ENCODE data around the gene NRTN. TPM values are rescaled to one million over a fixed set of nuclear protein-coding genes. Genes with fewer than 3 reads are reported as not detected.

Gene NRTN
- total and polyA plus RNA-seq, 2 donors (not counting 1 experiment from before 2014, with no cell fraction given), result 0.27 TPM; not detected in 1

DNA sequence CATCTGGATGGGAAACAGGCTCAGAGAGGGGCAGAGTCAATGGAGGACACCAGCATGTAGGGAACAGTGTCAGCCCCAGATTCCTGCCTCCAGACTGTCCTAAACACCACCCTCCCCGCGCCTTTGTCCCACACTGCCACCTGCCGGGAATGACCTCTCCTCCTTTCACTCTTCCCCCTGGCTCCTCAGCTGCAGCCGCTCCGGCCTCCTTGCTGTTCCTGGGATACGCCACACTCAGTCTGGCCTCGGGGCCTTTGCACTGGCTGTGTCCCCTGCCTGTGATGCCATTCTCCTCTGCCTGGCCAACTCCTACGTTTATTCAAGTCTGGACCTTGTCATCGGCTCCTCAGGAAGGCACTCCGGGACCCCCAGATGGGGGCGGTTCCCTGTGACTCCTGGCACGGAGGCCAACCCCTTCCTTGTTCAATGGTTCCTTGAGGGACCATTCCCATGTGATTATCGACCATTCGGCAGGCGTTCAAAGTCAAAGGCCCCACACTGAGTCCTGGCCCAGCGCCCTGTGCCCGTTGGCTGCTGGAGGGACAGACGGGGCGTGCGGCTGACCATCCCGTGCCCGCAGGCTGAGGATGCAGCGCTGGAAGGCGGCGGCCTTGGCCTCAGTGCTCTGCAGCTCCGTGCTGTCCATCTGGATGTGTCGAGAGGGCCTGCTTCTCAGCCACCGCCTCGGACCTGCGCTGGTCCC lies 18.9 kb downstream of the NRTN start:
- H4K20me1 ChIP-seq (ENCODE audit: control insufficient read depth, insufficient read depth, low read length, poor library complexity, severe bottlenecking), result no peaks in the 10 kb centered on the region
- no peak overlapping the region for H3K27ac ChIP-seq (ENCODE audit: low read length in 2 of 2)
- no peak for DNase-seq
- H3K4me2 ChIP-seq (replicated peaks; ENCODE audit: low read depth, low read length, poor library complexity, severe bottlenecking), result no peak overlapping the region
- no peaks in the 10 kb centered on the region for H3K79me2 ChIP-seq (ENCODE audit: control insufficient read depth, insufficient read depth, low read length)
- ATAC-seq (ENCODE audit: low read depth), result no peak
- H3K9me3 ChIP-seq (ENCODE audit: control extremely low read depth in 1 of 3, control insufficient read depth in 2 of 3, insufficient read depth in 1 of 3, low read length in 2 of 3), result peaks cover 0 to 47% (median 0%) of the 10 kb centered on the region in 3 donors
- H3K4me3 ChIP-seq (ENCODE audit: control extremely low read depth in 1 of 5, extremely low read depth in 1 of 5, insufficient read depth in 1 of 5, low read depth in 2 of 5, low read length in 4 of 5), result no peak overlapping the region
- ChIA-PET POLR2A (no interaction called here), CTCF (interaction anchor here (0.6 kb wide), 1 partner anchor 29 kb away, joined by 3 read pairs; no protein-coding TSS in a partner anchor)
- WGBS (ENCODE audit: insufficient coverage), result 91% methylated on average over 30 of the region's 30 CpGs
- Mint-ChIP-seq H3K27ac (no peak overlapping the region), H3K4me3 (no peak overlapping the region), H3K27me3 (peaks cover 7% of the 10 kb centered on the region), H3K4me1 (peaks cover 15% of the 10 kb centered on the region), H3K9me3 (ENCODE audit: insufficient read depth) (no peaks in the 10 kb centered on the region)
- no peak overlapping the region for H2AFZ ChIP-seq (ENCODE audit: insufficient read depth, low read depth, low read length, poor library complexity, severe bottlenecking)
- peaks cover 8 to 20% of the 10 kb centered on the region in 2 donors for H3K4me1 ChIP-seq (ENCODE audit: control insufficient read depth in 2 of 2, insufficient read depth in 2 of 2, low read length in 2 of 2)
- no peaks in the 10 kb centered on the region for H3K36me3 ChIP-seq (replicated peaks in 1 of 2; ENCODE audit: control extremely low read depth in 1 of 2, control insufficient read depth in 1 of 2, extremely low read depth in 1 of 2, insufficient read depth in 2 of 2, low read length in 1 of 2)
- peaks cover 0 to 11% (median 3%) of the 10 kb centered on the region in 4 experiments for H3K27me3 ChIP-seq (replicated peaks in 1 of 4; ENCODE audit: control extremely low read depth in 1 of 4, control insufficient read depth in 3 of 4, insufficient read depth in 4 of 4, low read length in 3 of 4)
- TF ChIP-seq EZH2 (IDR thresholded peaks at IDR 0.05; ENCODE audit: borderline replicate concordance, insufficient read depth, low read depth, low read length, poor library complexity, severe bottlenecking), result no peak
- TF ChIP-seq, protein P1, sequence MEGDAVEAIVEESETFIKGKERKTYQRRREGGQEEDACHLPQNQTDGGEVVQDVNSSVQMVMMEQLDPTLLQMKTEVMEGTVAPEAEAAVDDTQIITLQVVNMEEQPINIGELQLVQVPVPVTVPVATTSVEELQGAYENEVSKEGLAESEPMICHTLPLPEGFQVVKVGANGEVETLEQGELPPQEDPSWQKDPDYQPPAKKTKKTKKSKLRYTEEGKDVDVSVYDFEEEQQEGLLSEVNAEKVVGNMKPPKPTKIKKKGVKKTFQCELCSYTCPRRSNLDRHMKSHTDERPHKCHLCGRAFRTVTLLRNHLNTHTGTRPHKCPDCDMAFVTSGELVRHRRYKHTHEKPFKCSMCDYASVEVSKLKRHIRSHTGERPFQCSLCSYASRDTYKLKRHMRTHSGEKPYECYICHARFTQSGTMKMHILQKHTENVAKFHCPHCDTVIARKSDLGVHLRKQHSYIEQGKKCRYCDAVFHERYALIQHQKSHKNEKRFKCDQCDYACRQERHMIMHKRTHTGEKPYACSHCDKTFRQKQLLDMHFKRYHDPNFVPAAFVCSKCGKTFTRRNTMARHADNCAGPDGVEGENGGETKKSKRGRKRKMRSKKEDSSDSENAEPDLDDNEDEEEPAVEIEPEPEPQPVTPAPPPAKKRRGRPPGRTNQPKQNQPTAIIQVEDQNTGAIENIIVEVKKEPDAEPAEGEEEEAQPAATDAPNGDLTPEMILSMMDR (IDR thresholded peaks at IDR 0.05), result no peak
- H3K9ac ChIP-seq (ENCODE audit: low read length), result no peak overlapping the region
- intact Hi-C loops (cut with micrococcal nuclease), result no loop called here

DNA sequence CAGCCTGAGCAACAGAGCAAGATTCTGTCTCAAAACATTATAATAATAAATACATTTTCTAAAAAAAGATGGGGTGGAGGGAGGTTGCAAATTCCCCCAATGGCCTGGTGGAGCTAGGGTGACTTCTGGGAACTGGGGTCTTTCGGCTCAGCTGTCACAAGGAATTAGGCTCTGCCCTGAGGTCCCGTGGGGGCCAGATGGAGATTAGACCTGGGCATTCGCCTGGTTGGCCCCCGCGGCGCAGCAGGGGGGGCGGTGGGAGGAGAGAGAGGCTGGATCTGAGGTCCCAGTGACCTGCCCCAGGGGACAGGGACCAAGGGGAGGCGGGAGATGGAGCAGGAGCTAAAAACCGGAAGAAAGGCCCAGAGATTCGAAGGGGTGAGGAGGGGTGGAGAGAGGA lies 19.9 kb downstream of the NRTN start:
- no peak overlapping the region for H3K4me2 ChIP-seq (replicated peaks; ENCODE audit: low read depth, low read length, poor library complexity, severe bottlenecking)
- no peak for TF ChIP-seq EZH2 (IDR thresholded peaks at IDR 0.05; ENCODE audit: borderline replicate concordance, insufficient read depth, low read depth, low read length, poor library complexity, severe bottlenecking)
- TF ChIP-seq, protein P1 (IDR thresholded peaks at IDR 0.05), result no peak
- Mint-ChIP-seq H3K27me3 (peaks cover 5% of the 10 kb centered on the region), H3K4me1 (peaks cover 16% of the 10 kb centered on the region), H3K27ac (no peak overlapping the region), H3K4me3 (no peak overlapping the region), H3K9me3 (ENCODE audit: insufficient read depth) (no peaks in the 10 kb centered on the region)
- peaks cover 0 to 57% (median 0%) of the 10 kb centered on the region in 3 donors for H3K9me3 ChIP-seq (ENCODE audit: control extremely low read depth in 1 of 3, control insufficient read depth in 2 of 3, insufficient read depth in 1 of 3, low read length in 2 of 3)
- DNase-seq, result no peak
- H4K20me1 ChIP-seq (ENCODE audit: control insufficient read depth, insufficient read depth, low read length, poor library complexity, severe bottlenecking), result no peaks in the 10 kb centered on the region
- H3K79me2 ChIP-seq (ENCODE audit: control insufficient read depth, insufficient read depth, low read length), result no peaks in the 10 kb centered on the region
- no peak for ATAC-seq (ENCODE audit: low read depth)
- no peak overlapping the region for H2AFZ ChIP-seq (ENCODE audit: insufficient read depth, low read depth, low read length, poor library complexity, severe bottlenecking)
- H3K4me3 ChIP-seq (ENCODE audit: control extremely low read depth in 1 of 5, extremely low read depth in 1 of 5, insufficient read depth in 1 of 5, low read depth in 2 of 5, low read length in 4 of 5), result no peak overlapping the region
- intact Hi-C loops (cut with micrococcal nuclease), result no loop called here
- ChIA-PET POLR2A (no interaction called here), CTCF (interaction anchor here (0.6 kb wide), 1 partner anchor 30 kb away, joined by 3 read pairs; no protein-coding TSS in a partner anchor)
- H3K4me1 ChIP-seq (ENCODE audit: control insufficient read depth in 2 of 2, insufficient read depth in 2 of 2, low read length in 2 of 2), result peaks cover 16 to 30% of the 10 kb centered on the region in 2 donors
- H3K36me3 ChIP-seq (replicated peaks in 1 of 2; ENCODE audit: control extremely low read depth in 1 of 2, control insufficient read depth in 1 of 2, extremely low read depth in 1 of 2, insufficient read depth in 2 of 2, low read length in 1 of 2), result no peaks in the 10 kb centered on the region
- peaks cover 0 to 21% (median 7%) of the 10 kb centered on the region in 4 experiments for H3K27me3 ChIP-seq (replicated peaks in 1 of 4; ENCODE audit: control extremely low read depth in 1 of 4, control insufficient read depth in 3 of 4, insufficient read depth in 4 of 4, low read length in 3 of 4)
- H3K27ac ChIP-seq (ENCODE audit: low read length in 2 of 2), result no peak overlapping the region
- H3K9ac ChIP-seq (ENCODE audit: low read length), result no peak overlapping the region
- 92% methylated on average over 10 of the region's 10 CpGs for WGBS (ENCODE audit: insufficient coverage)

All from B cell (primary cell).